BLaER1 treated with 17β-estradiol and CSF1 and Interleukin-3, amounts not matched to agents 10 nM and 100 nM (cell line): ENCODE measurements around the gene PDE4C.

Source experiments
- H3K27ac ChIP-seq, 11 experiments: shearing (Covaris generic); formaldehyde crosslinking; 2 replicates each; pipeline ENCODE4 v1.8.1; 2022
- H3K27me3 ChIP-seq, 11 experiments: shearing (Covaris generic); formaldehyde crosslinking; 2 replicates each; pipeline ENCODE4 v1.8.1; 2022
- H3K36me3 ChIP-seq, 11 experiments: shearing (Covaris generic); formaldehyde crosslinking; 2 replicates each; pipeline ENCODE4 v1.8.1; 2022
- H3K4me1 ChIP-seq, 10 experiments: shearing (Covaris generic); formaldehyde crosslinking; 2 replicates each; pipeline ENCODE4 v1.8.1; 2022
- H3K4me2 ChIP-seq, 11 experiments: shearing (Covaris generic); formaldehyde crosslinking; 2 replicates each; pipeline ENCODE4 v1.8.1; 2022
- H3K4me3 ChIP-seq, 10 experiments: shearing (Covaris generic); formaldehyde crosslinking; 2 replicates each; pipeline ENCODE4 v1.8.1; 2022
- H3K9ac ChIP-seq, 11 experiments: shearing (Covaris generic); formaldehyde crosslinking; 2 replicates each; pipeline ENCODE4 v1.8.1; 2022
- H3K9me3 ChIP-seq, 11 experiments: shearing (Covaris generic); formaldehyde crosslinking; replicated peaks in 1 of 11; 2 replicates each; pipeline ENCODE4 v1.8.1; 2022
- H4K20me1 ChIP-seq, 11 experiments: shearing (Covaris generic); formaldehyde crosslinking; 2 replicates each; pipeline ENCODE4 v1.8.1; 2022
- Cebpa-rat ChIP-seq, 11 experiments: shearing (Covaris generic); IDR thresholded peaks; 2 replicates each; pipeline ENCODE4 v1.8.1; 2022

The PDE4C gene

GRCh38 chr19:18230941-18231734, 4.9 kb upstream of the PDE4C start:
- peak overlapping the region in 7 of 11 experiments; percentile 14 to 59 (median 34); a peak in 11 of 22 replicates for H3K9ac ChIP-seq

GRCh38 chr19:18229915-18230314, 3.7 kb upstream of the PDE4C start:
- no peak overlapping the region for H3K9ac ChIP-seq
- peaks cover 0 to 13% (median 0%) of the 10 kb centered on the region in 11 experiments; a peak in 5 of 22 replicates for H4K20me1 ChIP-seq
- H3K4me2 ChIP-seq: peak overlapping the region in 6 of 11 experiments; percentile 82 to 96 (median 93); a peak in 10 of 22 replicates
- peaks cover 15 to 22% (median 20%) of the 10 kb centered on the region in 11 experiments for H3K27me3 ChIP-seq
- H3K36me3 ChIP-seq: no peaks in the 10 kb centered on the region
- TF ChIP-seq Cebpa-rat (IDR thresholded peaks at IDR 0.05): no peak
- H3K27ac ChIP-seq: no peak overlapping the region
- peaks cover 51 to 78% (median 69%) of the 10 kb centered on the region in 10 experiments for H3K4me1 ChIP-seq
- no peaks in the 10 kb centered on the region for H3K9me3 ChIP-seq
- H3K4me3 ChIP-seq: no peak overlapping the region

More at GRCh38 chr19:18230941-18231734, 4.9 kb upstream of the PDE4C start:
- peak overlapping the region in 8 of 11 experiments; percentile 33 to 72 (median 63); a peak in 17 of 22 replicates for H3K27ac ChIP-seq
- TF ChIP-seq Cebpa-rat (IDR thresholded peaks at IDR 0.05): no peak
- H4K20me1 ChIP-seq: peaks cover 0 to under 1% (median 0%) of the 10 kb centered on the region in 11 experiments; a peak in 4 of 22 replicates
- H3K27me3 ChIP-seq: peaks cover 2 to 10% (median 8%) of the 10 kb centered on the region in 11 experiments; a peak in 16 of 22 replicates
- no peaks in the 10 kb centered on the region for H3K9me3 ChIP-seq
- H3K4me2 ChIP-seq: peak overlapping the region; percentile 82 to 96 (median 92)
- H3K4me1 ChIP-seq: peaks cover 39 to 66% (median 56%) of the 10 kb centered on the region in 10 experiments
- H3K4me3 ChIP-seq: peak overlapping the region in 7 of 10 experiments; percentile 1 to 58 (median 33); a peak in 10 of 20 replicates
- no peaks in the 10 kb centered on the region for H3K36me3 ChIP-seq

- H3K4me3 ChIP-seq: no peak overlapping the region
- no peak overlapping the region for H3K27ac ChIP-seq
- H3K4me2 ChIP-seq: peak overlapping the region in 2 of 11 experiments; percentile 87 to 92; a peak in 1 of 22 replicates
- H3K9ac ChIP-seq: no peak overlapping the region
- peaks cover 0 to 17% (median 0%) of the 10 kb centered on the region in 11 experiments; a peak in 5 of 22 replicates for H4K20me1 ChIP-seq
- peaks cover 0 to 3% (median 0%) of the 10 kb centered on the region in 11 experiments; a peak in 1 of 22 replicates for H3K9me3 ChIP-seq
- no peak for TF ChIP-seq Cebpa-rat (IDR thresholded peaks at IDR 0.05)
- peaks cover 19 to 26% (median 24%) of the 10 kb centered on the region in 11 experiments for H3K27me3 ChIP-seq
- no peaks in the 10 kb centered on the region for H3K36me3 ChIP-seq
- H3K4me1 ChIP-seq: peaks cover 51 to 83% (median 73%) of the 10 kb centered on the region in 10 experiments
Observed at GRCh38 chr19:18229474-18229873, 3.2 kb upstream of the PDE4C start.

- Histone ChIP-seq H3K4me3 (no peak overlapping the region), H3K27ac (peak overlapping the region in 2 of 11 experiments; percentile 4 to 18; a peak in 2 of 22 replicates), H4K20me1 (peaks cover 0 to 17% (median 0%) of the 10 kb centered on the region in 11 experiments; a peak in 4 of 22 replicates), H3K9ac (peak overlapping the region in 2 of 11 experiments; percentile 2 to 41; a peak in 3 of 22 replicates), H3K4me1 (peaks cover 51 to 84% (median 74%) of the 10 kb centered on the region in 10 experiments), H3K4me2 (peak overlapping the region; percentile 19 to 89 (median 85); a peak in 20 of 22 replicates), H3K9me3 (peaks cover 0 to 12% (median 0%) of the 10 kb centered on the region in 11 experiments; a peak in 3 of 22 replicates), H3K27me3 (peaks cover 26 to 38% (median 36%) of the 10 kb centered on the region in 11 experiments), H3K36me3 (no peaks in the 10 kb centered on the region)
- no peak for TF ChIP-seq Cebpa-rat (IDR thresholded peaks at IDR 0.05)
Observed at GRCh38 chr19:18227781-18228271, 1.6 kb upstream of the PDE4C start.

- H3K9me3 ChIP-seq: peaks cover 0 to 12% (median 0%) of the 10 kb centered on the region in 11 experiments; a peak in 3 of 22 replicates
- no peak for TF ChIP-seq Cebpa-rat (IDR thresholded peaks at IDR 0.05)
- H3K9ac ChIP-seq: peak overlapping the region in 2 of 11 experiments; percentile 2 to 41; a peak in 1 of 22 replicates
- peaks cover 47 to 78% (median 69%) of the 10 kb centered on the region in 10 experiments for H3K4me1 ChIP-seq
- peaks cover 0 to 17% (median 0%) of the 10 kb centered on the region in 11 experiments; a peak in 4 of 22 replicates for H4K20me1 ChIP-seq
- peak overlapping the region in 2 of 11 experiments; percentile 4 to 18; a peak in 1 of 22 replicates for H3K27ac ChIP-seq
- H3K36me3 ChIP-seq: no peaks in the 10 kb centered on the region
- H3K27me3 ChIP-seq: peaks cover 26 to 38% (median 36%) of the 10 kb centered on the region in 11 experiments
- H3K4me2 ChIP-seq: peak overlapping the region; percentile 45 to 89 (median 85); a peak in 20 of 22 replicates
- no peak overlapping the region for H3K4me3 ChIP-seq
Observed at GRCh38 chr19:18226956-18227780, 930 bp upstream of the PDE4C start.

- H3K4me3 ChIP-seq: peak overlapping the region in 3 of 10 experiments; percentile 41 to 42 (median 42); a peak in 4 of 20 replicates
- H4K20me1 ChIP-seq: peaks cover 0 to 17% (median 0%) of the 10 kb centered on the region in 11 experiments; a peak in 4 of 22 replicates
- no peaks in the 10 kb centered on the region for H3K36me3 ChIP-seq
- peak overlapping the region in 4 of 11 experiments; percentile 39 to 55 (median 48); a peak in 5 of 22 replicates for H3K9ac ChIP-seq
- H3K27me3 ChIP-seq: peaks cover 26 to 38% (median 36%) of the 10 kb centered on the region in 11 experiments
- peaks cover 0 to 12% (median 0%) of the 10 kb centered on the region in 11 experiments; a peak in 3 of 22 replicates for H3K9me3 ChIP-seq
- H3K4me1 ChIP-seq: peaks cover 29 to 59% (median 51%) of the 10 kb centered on the region in 10 experiments
- TF ChIP-seq Cebpa-rat (IDR thresholded peaks at IDR 0.05): no peak
- H3K4me2 ChIP-seq: peak overlapping the region; percentile 62 to 89 (median 85)
- 0 out of 22 replicates have a peak overlapping the region, but pooled peaks of 1 of the 11 experiments have one; percentile 25 for H3K27ac ChIP-seq
Observed at GRCh38 chr19:18225355-18225701, 910 bp downstream of the PDE4C start.

GRCh38 chr19:18224525-18225354, 1.5 kb downstream of the PDE4C start:
- H3K4me2 ChIP-seq: peak overlapping the region in 9 of 11 experiments; percentile 64 to 89 (median 85); a peak in 16 of 22 replicates

More at GRCh38 chr19:18224525-18225354, 1.5 kb downstream of the PDE4C start:
- H3K27me3 ChIP-seq: peaks cover 26 to 38% (median 36%) of the 10 kb centered on the region in 11 experiments
- H3K36me3 ChIP-seq: no peaks in the 10 kb centered on the region
- H4K20me1 ChIP-seq: peaks cover 0 to 17% (median 0%) of the 10 kb centered on the region in 11 experiments; a peak in 4 of 22 replicates
- peak overlapping the region in 2 of 10 experiments; percentile 2 to 42; a peak in 4 of 20 replicates for H3K4me3 ChIP-seq
- H3K9me3 ChIP-seq: peaks cover 0 to 12% (median 0%) of the 10 kb centered on the region in 11 experiments; a peak in 3 of 22 replicates
- H3K9ac ChIP-seq: no peak overlapping the region; a peak in 4 of 22 replicates
- H3K27ac ChIP-seq: no peak overlapping the region; a peak in 1 of 22 replicates
- no peak for TF ChIP-seq Cebpa-rat (IDR thresholded peaks at IDR 0.05)
- peaks cover 26 to 53% (median 46%) of the 10 kb centered on the region in 10 experiments for H3K4me1 ChIP-seq
